ENCODE data around the gene MEIOB.
"Not testable (repeated sequence)": the region's sequence is repeated elsewhere in the genome, so short reads cannot be mapped to it uniquely, and the experiment has no call there.

MEIOB gene

GRCh38 chr16:1906846-1907165, 34.8 kb upstream of the MEIOB start:
- no peak for DNase-seq

GRCh38 chr16:1906055-1906845, 34.3 kb upstream of the MEIOB start:
- no peak for DNase-seq

- no peak for DNase-seq
Measured at GRCh38 chr16:1903845-1904840, 32.2 kb upstream of the MEIOB start.

- DNase-seq = no peak
Measured at GRCh38 chr16:1903220-1903574, 31.2 kb upstream of the MEIOB start.

- no peak for DNase-seq
Measured at GRCh38 chr16:1902547-1903219, 30.7 kb upstream of the MEIOB start.

GRCh38 chr16:1900452-1900774, 28.4 kb upstream of the MEIOB start:
- no peak for DNase-seq

GRCh38 chr16:1899641-1900451, 27.9 kb upstream of the MEIOB start:
- no peak for DNase-seq

- DNase-seq = not testable (repeated sequence)
Measured at GRCh38 chr16:1897692-1898091, 25.7 kb upstream of the MEIOB start.

- DNase-seq = no peak
Measured at GRCh38 chr16:1895949-1896675, 24.1 kb upstream of the MEIOB start.

GRCh38 chr16:1895068-1895467, 23.1 kb upstream of the MEIOB start:
- DNase-seq = no peak

- DNase-seq = no peak
Measured at GRCh38 chr16:1890708-1891050, 18.7 kb upstream of the MEIOB start.

- DNase-seq = no peak
Measured at GRCh38 chr16:1890024-1890707, 18.2 kb upstream of the MEIOB start.

- DNase-seq = no peak
Measured at GRCh38 chr16:1887711-1888354, 15.9 kb upstream of the MEIOB start.

GRCh38 chr16:1884889-1885288, 12.9 kb upstream of the MEIOB start:
- DNase-seq = no peak

- DNase-seq = no peak
Measured at GRCh38 chr16:1884155-1884760, 12.3 kb upstream of the MEIOB start.

GRCh38 chr16:1881172-1881571, 9.2 kb upstream of the MEIOB start:
- DNase-seq = not testable (repeated sequence)

GRCh38 chr16:1879477-1879876, 7.5 kb upstream of the MEIOB start:
- no peak for DNase-seq

- no peak for DNase-seq
Measured at GRCh38 chr16:1878256-1878655, 6.3 kb upstream of the MEIOB start.

GRCh38 chr16:1877804-1878203, 5.8 kb upstream of the MEIOB start:
- DNase-seq = no peak

GRCh38 chr16:1877089-1877488, 5.1 kb upstream of the MEIOB start:
- no peak for DNase-seq
